Left renal pelvis (tissue), 4 donors: Measurements from ENCODE around the gene ELOVL2. TPM values are rescaled to one million over a fixed set of nuclear protein-coding genes. Genes with fewer than 3 reads are reported as not detected.
"Not testable (repeated sequence)": the region's sequence is repeated elsewhere in the genome, so short reads cannot be mapped to it uniquely, and the experiment has no call there.

ENCODE experiments used
- DNase-seq, 4 donors: peaks; one replicate each; pipeline ENCODE4 v3.0.0-alpha.2; 2013; ENCODE audit warnings: low read depth in 4 of 4, low spot score in 3 of 4
- polyA plus RNA-seq, 4 donors: library from polyadenylated mRNA; unstranded; fragments of 120-200 nt; gene quantifications; one replicate each; pipeline ENCODE4 v1.2.1, GENCODE V29; 2013; ENCODE audit not compliant: insufficient read length in 4 of 4

The ELOVL2 gene
- polyA plus RNA-seq, 4 donors: 4.8 to 10.6 (median 10.0) TPM

DNA sequence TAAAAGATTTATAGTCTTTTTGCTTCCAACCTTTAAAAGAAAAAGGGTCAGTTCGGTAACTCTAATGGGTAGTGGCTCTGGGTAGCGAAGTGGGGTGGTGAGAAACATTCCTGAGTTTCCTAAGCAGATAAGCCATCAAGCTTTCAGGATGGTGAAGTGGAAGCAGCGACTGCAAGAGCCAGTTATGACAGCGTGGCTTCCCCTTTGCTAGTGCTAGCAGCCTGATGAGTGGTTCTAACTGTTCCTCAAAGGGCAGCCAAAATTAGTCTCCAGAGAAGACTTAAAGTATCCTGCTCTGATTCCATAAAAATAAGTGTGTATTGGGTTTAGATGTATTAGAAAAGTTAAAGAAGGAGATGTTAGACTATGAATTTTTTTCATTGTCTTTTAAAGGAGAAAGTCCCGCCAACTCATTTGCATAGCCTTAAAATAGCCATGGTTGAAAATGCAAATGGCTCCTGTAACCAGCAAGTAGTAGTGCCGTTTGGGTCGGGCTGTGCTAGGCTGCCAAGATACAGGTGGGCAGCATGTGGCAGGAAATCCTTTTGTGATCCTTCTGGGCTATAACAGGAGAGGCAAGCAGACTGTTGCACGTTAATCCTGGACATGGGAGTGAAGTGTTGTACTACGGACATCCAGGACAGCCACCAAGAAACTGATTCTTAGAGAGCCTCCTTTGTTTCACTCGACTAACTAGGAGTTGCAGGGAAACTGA lies 18.0 kb downstream of the ELOVL2 start:
- no peak for DNase-seq

DNA sequence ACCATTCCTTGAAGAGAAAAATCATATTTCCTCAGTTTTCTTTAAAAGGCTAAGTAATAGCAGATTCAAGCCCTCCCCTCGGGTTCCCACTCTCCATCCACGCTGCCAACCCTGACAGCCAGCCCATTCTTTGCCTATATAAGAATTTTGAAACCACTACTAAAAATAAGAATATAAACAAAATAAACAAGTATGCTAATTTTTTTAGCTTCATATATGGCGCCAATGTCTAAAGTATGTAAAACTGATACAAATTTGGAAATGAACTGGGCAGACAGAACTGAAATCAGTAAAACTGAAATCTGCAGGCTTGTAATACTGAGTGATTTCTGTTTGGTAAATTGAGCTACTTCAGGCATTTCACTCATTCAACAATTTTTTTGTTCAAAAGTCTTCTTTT lies 19.0 kb downstream of the ELOVL2 start:
- DNase-seq: no peak

DNA sequence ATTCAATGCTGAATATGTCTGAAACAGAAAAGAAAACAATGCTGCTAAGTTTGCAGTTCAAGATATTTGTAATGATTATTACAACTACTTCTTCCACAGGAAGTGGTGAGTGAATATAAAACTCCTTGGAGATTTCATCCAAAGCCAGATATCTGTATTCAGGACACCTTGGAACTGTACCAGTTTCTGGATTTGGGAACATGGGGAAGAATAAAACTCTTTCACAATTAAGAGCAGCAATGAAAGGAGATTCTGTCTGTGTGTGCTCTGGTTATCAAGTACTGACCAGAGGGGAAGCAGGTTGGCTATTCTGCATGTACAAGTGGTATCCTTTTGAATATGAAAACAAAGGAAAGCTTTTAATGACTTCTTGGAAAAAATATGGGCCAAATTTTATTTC lies 21.1 kb downstream of the ELOVL2 start:
- DNase-seq: no peak

DNA sequence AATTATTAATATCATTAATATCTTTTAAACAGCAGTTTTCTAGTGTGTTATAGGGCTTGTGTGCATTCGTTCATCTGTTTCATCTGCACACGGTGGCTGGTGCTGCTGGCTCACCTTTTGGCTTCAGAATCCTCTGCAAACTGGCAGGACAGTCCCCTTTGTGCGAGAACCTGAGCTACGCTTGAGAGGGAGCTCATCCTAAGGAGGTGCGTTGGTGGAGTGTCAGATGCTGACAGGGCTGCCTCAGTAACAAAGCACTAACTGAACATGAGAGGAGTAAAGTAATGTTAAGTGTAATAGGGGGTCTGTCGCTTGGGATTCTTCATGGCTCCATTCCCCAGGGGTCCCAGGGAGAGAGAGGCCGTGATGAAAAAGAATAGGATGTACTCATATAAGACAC lies 22.4 kb downstream of the ELOVL2 start:
- no peak for DNase-seq

DNA sequence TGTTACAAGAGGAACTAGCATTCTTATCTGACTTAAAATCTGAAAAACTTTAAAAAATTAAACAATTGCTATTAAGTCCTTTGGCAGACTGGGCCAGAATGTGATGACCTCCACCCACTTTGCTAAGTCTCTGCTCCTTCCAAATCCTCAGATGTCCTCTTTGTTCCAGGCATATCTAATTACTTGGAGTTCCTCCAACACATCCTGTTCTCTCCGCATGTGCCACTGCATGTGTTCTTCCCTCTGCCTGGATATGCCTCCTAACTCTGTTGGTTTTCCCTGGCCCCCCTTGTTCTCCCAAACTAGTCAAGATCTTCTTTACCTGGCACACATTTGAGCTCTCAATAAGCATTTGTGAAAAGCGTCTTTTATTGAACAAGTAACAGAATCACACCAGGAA lies 23.1 kb downstream of the ELOVL2 start:
- DNase-seq: no peak

DNA sequence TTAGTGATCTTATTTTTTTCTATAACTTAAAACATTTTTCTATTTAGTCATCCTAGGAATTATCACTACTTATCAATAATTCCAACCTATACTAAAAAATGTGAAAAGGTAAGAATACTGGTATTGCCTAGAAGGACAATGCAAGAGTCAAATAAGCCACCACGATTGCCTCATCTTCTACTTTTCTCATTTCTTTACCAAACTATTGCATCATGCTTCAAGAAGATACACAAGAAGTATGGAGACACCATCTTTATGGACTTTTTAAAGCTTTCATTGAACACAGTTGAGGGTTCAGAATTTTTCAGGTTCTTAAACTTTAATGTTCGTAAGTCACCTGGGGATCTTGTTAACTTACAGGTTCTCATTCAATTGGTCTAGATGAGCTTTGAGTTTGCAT lies 25.9 kb downstream of the ELOVL2 start:
- no peak for DNase-seq

DNA sequence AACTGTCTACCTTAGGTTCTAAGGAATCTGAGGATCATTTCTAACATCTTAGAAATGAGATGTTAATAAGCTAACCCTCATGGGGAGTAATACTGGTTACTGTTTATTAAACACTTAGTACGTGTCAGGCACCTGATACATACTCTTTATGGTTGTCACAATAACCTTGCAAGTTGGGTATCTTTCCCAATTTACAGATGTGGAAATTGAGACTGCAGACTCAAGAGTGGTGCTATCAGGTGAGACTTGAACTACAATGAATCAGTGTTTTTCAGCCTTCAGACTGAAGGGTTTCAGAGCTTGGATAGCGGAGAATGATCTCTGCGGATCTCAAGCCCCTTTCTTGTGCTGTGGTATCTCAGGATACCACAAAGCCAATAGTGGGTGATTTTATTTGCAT lies 27.0 kb downstream of the ELOVL2 start:
- DNase-seq: no peak

DNA sequence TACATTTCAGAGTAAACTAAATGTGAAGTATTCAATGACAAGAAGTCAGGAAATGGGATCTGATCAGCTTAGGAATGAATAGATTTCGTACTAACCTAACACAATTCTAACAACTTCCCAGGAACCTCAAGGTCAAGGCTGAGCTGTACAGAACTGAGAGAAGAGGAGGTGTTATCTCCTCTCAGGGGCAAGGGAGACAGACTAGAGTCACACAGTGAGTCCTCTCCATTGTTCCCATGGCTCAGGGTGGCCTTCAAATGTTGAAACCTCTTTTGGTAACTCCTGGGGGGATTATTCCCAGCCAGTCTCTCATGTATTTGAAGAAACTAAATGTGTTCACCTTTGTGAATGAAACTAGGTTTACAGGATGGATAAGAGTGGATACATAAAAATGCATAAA lies 27.7 kb downstream of the ELOVL2 start:
- DNase-seq: no peak

DNA sequence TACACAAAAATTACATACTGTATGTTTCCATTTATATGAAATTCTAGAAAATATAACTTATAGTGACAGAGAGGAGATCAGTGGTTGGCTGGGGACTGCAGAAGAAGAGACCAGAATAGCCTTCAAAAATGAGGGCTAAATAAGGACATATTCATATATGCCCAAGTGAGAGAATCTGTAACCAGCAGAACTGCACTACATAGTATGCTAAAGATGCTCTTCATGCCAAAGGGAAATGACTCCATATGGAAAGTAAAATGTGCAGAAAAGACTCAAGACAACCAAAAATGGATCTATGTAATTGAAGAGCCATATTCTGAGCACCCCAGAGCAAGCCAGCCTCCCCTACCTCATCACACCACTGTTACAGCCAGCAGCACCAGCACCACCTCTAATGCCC lies 29.0 kb downstream of the ELOVL2 start:
- DNase-seq: no peak

DNA sequence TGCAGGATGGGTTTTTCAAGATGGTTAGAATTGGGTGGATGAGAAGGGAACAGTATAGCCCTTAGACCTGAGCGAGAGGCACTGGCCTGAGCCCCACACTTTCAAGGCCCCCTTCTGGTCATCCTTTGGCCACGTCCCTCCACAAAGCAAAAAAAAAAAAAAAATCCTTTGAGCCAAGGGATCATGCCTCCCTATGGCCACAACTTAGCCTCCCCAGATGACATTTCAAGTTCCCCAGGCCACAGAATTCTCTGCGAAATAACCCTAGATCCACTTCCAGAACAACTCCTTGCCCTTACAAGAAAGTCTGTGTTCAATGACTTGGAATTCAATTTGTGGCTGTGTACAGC lies 30.4 kb downstream of the ELOVL2 start:
- DNase-seq: no peak

DNA sequence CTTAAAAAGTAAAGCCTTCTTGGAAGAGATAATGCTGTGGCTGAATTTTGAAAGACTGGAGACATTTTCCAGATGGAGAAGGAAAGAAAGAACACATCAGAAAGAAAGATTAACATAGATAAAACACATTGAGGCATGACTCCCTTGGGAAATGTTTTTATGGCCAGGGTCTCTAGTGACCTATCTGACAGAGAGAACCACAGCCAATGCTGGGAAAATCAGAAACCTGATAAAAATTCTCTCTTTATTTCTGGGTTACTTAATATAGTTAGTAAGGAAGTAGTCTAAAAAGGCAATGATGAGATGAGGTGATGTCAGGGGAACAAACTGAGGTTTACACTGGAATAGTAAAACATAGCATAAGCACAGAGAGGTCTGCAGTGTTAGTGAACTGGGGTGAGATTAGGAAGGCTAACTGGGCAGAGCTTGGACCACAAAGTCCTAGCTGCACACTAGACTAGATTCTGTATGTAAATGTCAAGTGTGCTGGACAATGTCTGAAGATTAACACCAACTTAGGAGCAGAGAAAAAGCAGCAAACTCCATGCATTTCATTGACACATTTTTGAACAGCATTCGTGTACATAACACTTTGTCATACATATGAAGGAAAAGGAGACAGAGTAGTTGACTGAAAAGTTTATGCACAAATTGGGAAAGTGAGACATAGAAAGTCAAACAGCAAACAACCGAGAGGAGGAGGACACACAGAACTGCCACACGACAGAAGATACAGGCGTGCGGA lies 31.0 kb downstream of the ELOVL2 start:
- DNase-seq: no peak

DNA sequence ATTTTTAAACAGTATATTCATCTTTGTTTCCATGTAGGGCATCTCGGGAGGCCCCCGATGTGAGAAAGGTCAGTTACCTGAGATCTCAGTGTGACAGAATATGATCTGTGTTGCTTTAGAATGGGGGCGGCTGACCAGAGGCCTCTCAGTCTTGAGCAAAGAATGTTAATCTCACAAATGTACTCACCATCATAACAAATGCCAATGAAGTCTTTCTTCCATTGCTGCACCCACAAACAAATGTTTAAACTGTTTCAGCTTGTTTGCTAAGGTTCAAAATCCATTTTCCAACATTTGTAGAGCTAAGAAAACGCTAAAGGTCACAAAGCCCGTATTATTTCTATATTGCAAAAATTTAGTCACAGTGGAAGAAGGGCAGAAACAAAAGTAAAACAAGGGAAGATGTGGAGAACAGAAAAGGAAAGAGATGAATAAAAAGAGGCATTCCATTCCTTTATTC lies 31.8 kb downstream of the ELOVL2 start:
- DNase-seq: no peak

DNA sequence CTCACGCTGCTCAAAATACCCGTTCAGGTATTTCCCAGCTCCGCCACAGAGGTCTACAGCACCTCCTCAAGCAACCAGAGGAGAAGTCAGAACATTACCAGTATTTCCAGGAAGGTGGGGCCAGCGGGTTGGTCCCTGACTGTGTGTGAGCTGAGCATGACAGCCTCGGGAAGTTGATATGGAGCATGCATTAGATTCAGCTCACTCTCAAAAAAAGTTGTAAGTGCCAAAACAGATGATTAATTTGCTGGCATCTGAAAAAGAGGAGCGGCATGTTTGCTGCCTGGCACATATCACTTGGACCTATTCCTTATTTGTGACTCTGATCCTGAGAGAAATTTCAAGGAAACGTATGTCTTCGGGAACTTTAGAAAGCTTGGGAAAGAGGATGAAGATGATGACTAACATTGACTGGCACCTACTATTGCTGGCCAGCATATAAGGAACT lies 32.3 kb downstream of the ELOVL2 start:
- peak in 3 of 4 donors; percentile 8 to 42 (median 18) for DNase-seq

DNA sequence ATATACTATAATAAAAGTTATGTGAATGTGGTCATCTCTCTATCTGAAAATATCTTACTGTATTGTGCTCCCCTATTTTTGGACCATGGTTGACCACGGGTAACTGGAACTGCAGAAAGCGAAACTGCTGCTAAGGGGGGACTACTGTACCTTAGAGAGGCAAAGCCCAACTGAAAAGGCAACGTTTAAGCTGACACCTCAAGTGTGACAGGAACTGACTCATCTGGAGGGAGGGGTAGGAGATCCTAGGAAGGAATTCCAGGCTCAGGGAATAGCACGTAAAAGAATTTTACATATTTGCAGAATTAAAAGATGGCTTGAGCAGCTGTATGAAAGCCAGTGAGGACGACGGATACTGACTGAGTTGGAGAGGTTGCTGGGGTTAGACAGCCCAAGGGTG lies 34.8 kb downstream of the ELOVL2 start:
- no peak for DNase-seq

DNA sequence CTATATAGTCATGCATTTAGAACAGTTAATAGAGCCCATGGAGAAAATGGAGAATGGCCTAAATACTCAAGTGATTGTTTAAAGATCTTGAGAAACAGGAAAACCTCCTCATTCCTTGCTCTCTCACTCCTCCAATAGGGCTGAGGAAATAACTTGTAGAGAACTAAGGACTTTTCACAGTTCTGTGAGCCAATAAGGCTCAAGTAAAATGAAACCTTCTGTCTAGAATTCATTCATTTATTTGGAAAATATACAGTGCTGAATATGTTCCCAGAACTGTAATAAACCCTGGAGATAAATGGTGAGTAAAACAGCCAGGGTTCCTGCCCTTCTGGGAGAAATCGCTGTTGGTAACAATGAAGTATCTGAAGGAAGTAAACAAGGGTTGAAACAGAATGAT lies 35.3 kb downstream of the ELOVL2 start:
- no peak for DNase-seq

DNA sequence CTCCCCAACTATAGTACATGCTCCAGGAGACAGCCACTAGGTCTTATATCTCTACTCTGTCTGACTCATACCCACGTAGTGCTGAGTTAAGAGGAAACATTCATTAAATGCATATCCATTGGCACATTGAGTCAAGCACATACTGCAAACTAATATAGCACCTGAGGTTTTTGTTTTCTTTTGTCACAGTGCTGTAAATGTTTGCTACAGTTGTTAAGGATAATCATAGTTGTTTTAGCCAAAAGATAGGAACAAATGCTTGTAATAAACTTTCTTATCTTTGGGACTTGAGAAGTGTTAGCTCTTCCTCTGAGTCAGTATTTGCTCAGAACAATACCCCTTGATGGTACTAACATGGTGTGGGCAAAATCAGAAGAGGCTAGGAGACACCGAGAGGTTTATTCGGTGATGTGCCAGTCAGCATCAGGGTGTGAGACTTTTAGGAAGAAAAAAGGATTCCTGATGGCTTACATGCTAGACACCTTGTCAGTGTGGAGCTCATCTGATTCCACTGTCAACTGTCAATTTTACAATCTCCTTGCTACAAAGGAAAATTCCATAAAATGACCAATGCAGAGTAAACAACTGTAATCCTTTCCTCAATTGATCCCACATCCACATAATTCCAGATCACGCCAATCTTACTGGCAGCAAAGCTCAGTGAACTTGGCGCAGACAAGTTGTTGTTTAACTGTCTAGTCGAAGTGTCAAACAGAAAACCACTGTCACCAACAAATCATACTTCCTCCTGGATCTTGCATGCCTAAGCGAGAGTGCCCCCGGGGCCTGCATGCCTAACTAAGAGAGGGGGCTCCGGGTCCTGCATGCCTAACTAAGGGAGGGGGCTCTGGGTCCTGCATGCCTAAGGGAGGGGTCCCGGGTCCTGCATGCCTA lies 36.1 kb downstream of the ELOVL2 start:
- DNase-seq: no peak

DNA sequence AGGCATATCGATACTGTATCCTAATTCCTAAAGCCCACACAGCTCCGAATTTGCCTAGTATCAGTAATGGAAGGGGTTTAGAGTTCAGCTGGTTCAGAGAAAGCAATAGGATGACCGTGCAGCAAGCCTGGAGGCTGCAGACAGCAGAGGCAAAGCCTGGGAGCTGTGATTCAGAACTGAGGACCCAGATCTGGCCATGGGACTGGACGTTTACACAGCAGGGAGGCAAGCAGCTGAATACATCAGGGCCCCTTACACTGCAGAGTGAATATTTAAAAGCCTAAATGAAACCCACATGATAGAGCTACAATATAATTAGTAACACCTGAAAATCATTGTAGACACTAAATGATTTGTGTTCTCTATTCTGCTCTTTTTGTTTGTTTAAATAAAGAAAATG lies 38.0 kb downstream of the ELOVL2 start:
- DNase-seq: no peak

DNA sequence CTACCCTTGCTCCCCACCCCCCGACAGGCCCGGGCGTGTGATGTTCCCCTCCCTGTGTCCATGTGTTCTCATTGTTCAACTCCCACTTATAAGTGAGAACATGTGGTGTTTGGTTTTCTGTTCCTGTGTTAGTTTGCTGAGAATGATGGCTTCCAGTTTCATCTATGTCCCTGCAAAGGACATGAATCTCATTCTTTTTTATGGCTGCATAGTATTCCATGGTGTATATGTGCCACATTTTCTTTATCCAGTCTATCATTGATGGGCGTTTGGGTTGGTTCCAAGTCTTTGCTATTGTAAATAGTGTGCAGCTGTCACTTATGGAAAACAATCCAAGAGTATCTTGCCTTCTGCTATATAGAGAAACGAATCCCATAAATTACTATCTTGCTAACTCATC lies 40.8 kb downstream of the ELOVL2 start:
- DNase-seq: not testable (repeated sequence)

DNA sequence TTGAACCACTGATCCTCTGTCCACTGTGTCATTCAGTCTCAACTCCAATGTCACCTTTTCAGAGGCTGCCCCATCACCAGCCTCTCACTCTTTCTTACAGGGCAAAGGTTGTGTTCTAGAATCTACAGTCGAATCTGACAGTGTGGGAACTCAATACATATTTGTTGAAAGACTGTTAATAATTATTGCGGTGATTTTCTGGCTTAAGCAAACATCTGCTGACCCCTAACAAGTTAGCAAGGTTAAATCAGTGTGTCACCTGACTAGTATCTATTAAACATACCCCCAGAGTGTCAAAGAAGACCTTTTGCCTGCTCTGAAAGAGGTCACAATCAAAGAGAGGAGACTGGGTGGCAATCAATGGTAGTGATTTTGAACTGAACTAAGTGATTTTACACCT lies 41.9 kb downstream of the ELOVL2 start:
- DNase-seq: no peak

DNA sequence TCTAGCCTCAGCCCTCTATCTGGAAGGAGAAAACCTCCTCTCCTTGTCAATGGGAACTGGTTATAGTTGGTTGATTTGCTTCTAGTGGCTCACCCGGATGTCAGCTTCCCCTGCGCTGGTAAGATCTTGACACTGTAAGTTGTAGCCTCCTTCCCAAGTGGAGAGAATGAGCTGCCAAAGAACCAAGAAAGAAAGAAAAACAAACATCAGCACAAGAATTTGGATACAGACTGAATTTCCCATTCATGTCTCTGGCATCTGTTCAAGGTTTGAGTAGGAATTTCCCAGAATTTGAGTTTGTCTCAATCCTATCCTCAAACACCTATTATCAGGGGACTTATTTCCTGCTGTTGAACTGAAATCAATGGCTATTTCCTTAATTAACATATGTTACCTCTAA lies 44.1 kb downstream of the ELOVL2 start:
- no peak for DNase-seq

DNA sequence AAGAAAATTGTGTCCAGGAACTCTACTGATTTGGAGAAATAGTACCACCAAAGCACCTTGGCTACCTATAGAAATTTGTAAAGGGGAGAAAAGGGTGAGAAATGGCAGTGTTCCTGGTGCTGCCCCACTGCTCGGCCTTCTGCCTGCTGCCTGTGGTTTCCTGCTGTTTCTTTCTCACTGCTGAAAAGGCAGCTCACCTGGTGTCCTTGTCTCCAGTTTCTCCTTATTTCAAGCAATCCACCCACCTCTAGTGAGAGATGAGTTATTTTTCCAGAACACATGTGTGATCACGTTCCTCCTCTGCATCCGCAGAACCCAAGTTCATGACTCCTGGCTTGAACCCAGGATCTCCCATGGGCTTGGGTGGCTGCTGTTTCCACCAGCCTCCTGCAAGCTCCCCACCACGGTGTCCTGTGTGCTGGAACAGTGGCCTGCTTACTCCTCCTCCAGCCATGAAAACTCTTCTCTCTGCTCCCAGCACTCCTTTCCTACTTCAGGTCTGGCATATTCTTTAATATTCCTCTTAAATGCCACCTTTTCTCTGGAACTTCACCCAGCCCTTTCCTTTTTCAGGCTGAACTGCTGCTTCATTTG lies 48.9 kb downstream of the ELOVL2 start:
- DNase-seq: no peak
